ENCODE measurements around the gene GJA3.
"Not testable (repeated sequence)": the region's sequence is repeated elsewhere in the genome, so short reads cannot be mapped to it uniquely, and the experiment has no call there.

Gene GJA3

DNA sequence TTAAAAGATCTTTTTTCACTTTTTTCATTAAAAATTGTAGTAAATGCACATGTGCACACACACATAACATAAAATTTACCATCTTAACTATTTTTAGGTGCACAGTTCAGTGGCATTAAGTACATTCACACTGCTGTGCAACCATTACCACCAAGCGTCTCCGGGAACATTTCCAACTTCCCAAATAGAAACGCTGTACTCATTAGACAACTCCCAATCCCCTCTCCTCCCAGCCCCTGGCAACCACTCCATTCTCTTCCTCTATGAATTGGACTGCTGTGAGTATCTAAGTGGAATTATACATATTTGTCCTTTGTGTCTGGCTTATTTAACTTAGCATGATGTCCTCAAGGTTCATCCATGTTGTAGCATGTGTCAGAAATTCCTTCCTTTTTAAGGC lies 20.3 kb upstream of the GJA3 start:
- DNase-seq: no peak

DNA sequence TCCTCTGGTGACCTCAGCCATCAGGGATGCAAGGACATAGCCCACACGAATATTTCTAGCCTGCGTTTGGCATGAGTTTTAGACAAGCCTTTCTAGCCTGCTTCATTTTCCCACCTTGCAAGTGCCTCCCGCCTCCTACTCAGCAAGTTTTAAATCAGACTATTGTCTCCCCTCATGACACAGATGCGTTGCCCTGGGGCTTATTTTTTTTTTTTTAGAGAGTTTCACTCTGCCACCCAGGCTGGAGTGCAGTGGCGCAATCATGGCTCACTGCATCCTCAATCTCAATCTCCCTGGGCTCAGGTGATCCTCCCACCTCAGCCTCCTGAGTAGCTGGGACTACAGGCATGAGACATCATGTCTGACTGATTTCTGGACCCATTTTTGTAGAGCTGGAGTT lies 17.3 kb upstream of the GJA3 start:
- no peak for DNase-seq

DNA sequence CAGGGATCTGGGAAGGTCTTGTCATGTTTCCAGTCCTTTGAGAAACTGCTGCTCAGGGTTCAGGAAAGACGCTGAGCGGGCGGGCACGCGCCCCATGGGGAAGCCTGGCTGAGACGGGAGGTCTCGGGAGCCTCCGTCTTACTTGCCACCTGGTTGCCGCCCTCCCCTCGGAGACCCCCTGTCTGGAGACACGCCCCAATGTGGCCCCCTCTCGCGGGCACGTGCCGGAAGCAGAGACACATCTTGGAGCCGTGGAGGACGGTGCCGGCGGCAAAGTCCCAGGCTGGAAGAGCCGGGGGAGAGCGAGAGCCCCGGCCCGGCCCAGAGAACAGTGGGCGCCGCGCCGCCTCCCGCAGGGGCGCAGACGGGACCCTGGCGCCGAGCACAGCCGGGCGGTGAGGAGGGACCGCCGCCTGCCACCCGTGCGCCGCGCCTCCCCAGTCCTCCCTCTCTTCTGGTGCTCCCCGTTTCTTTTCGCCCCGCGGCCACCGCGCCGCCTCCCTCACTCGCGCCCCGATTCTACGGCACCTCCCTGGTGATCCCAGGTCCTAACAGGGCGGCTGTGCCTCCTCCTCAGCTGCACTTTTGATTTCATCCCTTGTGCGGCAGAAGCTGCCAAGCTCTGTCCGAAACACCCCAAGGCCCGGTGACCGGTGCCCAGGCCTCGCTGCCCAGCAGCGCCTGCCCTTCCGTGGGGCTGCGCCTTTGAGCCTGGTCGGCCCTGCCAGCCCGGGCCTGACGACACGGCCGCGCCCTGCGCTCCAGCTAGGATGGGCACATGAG lies 16.4 kb upstream of the GJA3 start:
- DNase-seq: no peak

DNA sequence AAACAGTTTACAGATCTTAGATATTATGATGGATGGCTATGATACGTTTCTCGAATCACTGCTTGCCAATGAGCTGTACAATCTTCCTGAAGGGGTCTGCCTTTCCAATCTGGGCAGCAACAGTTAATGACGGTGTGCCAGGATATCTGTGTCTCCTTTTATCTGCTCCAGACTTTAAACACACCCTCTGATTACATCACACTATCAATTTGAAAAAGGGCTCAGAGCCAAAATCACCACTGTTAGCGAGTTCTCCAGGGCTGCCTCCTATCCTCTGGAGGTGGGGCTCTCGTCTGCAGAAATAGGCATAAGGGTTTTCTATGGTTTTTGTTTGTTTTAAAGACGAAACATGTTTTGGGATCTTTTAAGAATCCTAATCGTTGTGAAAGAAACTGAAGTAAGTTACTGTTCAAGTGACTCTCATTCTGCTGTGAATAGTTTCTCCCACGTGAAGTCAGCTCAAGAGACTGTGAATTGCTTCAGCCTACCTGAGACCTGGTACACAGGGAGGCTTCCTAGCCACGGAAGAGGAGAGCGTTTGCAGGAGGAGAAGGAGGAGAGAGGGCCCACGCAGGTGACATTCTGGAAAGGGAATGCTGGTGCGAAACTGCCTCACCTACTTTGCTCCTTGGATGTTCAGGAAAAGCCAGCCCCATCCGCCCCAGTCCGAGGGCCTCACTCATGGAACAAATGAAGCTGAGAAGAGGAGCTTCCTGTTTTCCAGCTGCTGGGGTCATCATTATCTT lies 15.2 kb upstream of the GJA3 start:
- no peak for DNase-seq

DNA sequence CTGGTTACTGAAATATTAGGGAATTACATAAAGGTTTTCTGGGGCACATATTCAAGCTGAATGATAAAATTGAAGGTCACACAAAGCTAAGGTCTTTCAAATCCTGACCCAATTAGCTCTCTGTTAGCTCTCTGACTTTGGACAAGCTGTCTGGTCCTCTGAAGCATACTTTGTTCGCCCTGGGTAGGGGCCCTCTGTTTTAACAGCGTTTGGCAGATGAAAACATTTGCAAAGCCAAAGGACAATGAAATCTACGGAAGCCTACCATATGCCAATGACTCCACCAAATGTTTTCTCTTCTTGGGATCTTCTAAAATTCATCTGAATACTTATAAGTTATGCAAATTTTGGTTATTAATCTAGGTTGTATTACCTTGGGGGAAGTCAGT lies 14.5 kb upstream of the GJA3 start:
- DNase-seq: no peak

DNA sequence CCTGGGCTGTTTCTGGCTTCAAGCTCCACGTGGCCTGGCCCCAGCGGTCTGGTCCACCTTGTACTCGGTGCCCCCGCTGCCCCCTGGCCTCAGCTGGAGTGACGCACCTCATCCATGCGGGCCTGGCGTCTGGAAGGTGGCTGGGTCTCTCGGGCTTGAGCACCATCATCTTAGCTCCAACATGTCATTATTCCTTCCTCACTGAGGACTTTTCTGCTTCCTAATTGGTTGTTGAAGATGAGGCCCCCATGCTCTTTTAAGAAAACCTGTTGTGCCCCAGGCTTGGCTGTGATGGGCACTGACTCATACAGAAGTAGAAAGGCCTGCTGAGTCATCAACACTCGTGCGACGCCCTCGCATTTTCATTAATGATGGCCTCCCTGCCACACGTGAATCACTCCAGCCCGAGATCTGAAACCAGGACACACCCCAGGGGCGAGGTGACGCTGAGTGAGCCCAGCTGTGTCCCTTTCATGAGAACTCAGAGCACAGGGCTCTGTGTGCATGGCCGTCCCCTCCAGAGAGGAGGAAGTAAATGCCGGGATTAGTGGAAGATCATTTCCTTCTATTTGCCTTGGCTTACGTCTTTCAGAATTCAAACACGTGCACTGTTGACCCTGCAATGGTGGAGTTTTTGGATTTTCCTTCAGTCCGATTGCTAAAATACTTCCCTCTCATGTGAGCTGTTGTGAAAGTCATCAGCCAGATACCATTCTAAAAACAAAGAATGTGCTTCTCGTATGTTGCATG lies 14.0 kb upstream of the GJA3 start:
- DNase-seq: peak; percentile 35

DNA sequence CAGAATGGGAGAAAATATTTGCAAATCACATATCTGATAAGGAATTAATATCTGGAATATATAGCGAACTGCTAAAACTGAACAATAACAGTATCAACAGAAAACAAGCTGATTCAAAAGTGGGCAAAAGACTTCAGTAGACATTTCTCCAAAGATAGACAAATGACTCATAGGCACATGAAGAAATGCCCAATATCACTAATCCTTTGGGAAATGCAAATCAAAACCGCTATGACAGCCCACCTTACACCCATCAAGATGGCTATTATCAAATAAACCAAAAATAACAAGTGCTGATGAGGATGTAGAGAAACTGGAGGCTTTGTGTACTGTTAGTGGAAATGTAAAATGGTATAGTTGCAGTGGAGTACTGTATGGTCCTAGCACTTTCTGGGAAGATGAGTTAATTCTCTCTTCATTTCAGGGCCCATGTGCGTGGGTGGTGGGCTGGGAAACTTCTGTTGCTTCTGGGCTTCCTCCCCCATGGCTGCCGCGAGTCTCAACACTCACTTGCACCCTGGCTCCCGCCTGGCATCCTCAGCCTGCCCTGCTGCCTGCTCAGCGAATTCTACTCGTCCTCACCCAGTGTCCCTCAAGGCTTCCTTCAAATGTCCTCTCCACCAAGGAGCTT lies 12.4 kb upstream of the GJA3 start:
- DNase-seq: no peak

DNA sequence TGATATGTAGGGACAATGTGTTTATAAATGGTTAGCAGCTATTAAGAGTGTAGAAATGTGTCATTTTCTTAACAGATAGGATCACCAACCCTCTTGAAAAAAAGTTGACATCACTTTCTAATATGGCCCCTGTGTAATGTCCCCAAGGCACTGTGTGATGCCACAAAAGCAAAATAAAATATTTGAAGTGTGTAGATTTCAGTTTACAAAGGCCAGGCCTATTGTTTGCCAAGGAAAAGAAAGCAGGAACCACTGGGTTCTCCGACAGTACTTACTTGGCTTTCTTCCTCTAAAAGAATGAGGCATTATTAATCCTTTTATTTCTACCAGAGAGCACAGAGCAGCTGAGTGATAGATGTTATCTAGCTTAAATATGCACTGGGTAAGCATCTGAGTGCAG lies 10.5 kb upstream of the GJA3 start:
- DNase-seq: no peak

DNA sequence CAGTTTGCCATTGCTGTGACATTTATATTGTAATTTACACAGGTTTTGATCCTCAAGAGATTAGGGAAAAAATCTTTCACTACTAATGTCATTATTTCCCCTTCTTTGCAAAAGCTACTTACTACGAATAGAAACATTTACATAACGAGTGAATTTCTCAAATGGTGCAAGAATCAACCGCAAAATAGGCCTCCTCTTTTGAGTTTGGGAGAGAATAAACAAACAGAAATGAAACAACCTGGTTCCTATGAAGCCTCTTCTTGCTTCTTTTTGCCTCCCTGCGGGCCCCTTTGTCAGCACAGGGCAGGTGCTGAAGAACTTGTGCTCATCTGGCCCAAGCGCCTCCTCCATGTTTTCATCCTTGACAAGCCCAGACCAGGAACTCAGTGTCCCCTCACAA lies 10.1 kb upstream of the GJA3 start:
- no peak for DNase-seq

DNA sequence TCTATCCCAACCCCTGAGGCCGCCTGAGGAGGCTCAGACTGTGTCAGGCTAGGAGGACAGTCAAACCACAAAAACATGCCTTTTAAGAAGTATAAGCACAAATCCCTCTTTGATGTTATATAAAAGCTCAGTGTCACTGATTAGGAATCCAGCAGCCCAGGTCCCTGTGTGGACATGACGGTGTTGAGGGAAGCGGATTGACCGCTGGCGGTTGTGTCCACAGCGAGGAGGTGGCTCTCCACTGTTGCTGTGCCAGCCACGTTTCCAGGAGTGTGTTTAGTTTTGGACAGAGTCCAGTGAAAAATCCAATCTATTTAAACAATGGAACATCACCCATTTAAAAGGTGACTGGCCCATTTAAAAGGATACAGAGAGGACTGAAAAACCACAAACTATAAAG lies 7.5 kb upstream of the GJA3 start:
- DNase-seq: no peak

DNA sequence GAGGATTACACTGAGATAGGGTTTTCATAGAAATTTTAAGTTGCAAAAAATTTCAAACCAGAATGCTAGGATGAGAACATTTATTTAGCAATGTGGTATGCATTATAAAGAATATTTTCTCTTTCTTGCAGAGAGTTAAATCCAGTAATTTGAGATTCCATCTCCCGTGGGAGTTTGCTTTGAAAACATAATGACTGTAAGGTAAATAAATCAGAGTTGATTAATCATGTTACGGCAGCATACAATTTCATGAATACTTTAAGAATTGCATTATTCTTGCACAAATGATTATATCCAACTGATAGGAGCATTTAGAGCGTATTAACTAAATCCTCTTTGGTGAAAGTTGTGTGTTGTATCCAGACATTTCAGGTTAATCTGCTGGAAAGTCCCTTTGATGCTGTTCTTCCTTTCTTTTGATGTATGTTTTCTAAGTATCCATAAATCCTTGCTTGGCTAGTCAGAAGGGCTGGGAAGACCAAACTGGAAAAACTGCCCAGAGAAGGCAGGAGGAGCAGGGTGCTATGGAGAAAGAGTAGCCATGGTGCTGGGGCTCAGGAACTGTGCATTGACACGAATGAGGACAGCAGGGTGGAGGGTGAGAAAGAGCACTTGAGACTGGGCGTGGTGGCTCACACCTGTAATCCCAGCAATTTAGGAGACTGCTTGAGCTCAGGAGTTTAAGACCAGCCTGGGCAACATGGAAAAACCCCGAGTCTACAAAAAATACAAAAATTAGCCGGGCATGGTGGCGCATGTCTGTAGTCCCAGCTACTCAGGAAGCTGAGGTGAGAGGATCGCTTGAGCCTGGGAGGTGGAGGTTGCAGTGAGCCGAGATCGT lies 4.8 kb upstream of the GJA3 start:
- no peak for DNase-seq

DNA sequence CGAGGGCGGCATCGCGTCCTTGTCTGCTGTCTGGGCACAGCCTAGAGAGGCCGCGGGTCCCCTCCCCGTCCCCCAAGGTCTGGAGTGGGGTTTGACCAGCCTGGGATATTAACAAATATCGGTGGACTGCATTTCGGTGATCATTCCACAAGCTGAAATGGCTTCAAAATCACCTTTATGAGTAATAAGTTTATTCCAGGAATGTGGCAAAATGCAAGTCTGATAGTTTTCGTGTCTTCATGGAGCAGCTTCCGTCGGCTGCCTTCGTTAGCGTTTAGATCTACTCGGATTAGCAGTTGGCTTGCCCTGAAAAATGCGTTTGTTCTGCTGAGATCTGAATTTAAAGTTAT lies 1.1 kb upstream of the GJA3 start:
- no peak for DNase-seq

DNA sequence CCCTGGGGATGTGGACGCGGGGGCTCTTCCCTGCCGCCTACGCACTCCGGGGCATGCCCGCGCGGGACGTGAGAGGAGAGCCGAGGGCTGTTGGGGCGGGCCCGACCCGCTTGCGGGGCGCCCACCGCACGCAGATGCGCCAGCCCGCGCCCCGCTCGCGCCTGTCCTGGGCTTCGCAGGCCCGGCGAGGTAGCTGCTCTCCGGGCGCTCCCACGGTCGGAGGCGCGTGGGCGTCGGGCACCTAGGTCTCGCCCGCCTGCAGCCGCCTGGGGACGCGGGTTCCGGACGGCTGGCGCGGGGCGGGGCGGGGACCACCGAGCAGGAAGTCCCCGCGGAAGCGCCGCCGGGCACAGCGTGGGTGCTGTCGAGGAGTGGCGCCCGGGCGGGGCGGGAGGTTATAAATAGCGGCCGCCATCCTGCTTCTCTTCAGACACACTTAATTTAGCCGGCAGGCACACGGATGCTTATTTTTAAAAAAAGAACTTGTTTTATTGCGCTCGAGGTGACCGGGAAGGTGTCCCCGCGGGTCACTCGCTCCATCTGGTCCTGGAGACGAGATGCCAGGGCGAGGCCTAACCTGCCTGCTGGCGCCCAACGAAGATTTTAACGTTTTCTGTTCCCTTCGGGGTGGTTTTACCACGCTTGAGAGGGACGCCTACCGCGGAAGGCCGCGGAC lies 561 bp upstream of the GJA3 start:
- DNase-seq: peak; percentile 59

DNA sequence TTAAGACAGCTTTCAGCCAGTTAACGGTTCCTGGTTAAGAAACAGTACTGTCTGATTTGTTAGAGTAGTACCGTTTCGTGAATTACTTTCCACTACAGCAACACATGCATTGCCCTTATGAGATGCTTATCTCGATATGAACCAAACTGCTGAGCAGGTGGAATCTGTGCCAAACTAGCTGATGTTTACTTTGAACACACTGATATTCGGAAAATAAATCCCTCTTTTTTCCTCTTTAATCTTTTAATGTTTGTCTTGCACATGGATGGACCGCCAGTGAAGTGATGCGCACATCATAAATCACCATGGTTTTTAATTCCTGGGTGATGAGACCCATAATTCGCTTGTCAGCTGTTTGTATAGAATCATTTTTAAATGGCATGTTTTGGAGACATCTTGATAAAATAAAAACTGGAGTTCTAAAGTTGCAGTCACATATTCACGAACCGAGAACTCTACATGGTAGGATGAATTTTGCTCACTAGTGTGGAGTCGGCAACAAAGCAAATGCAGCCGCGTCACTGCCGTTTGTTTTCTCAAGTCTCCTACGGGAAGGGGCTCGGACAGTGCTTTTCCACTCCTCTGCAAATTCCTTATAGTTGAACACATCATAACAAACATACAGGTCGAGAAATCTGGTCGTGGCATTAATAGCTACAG lies 1.1 kb downstream of the GJA3 start:
- peak; percentile 15 for DNase-seq

DNA sequence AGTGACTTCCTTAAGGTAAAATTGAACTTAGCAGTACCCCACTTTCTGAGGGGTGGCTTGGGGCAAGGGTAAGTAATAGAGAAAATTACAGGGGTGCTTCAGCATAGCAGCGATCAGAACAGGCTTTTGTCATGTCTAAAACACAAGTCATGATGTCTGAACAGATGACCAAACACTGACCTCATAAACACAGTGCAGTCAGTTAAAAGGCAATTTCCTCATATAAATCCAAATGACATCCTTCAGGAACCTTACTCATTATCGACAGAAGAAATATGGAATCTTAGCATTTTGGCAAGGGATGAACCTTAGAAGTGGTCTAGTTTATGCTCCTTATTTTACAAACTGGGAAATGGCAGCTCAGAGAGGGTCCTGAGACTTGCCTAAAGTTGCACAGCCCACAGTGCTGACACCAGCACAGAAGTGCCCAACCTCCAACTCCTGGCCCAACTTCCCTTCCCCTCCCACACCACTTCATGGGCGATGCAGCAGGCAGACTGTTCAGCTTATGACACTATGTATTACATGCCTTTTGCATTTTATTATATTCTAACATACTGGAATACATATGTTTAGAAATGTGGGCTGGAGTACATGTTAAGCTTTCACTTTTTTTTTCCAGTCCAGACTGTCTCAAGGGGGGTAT lies 3.6 kb downstream of the GJA3 start:
- no peak for DNase-seq

DNA sequence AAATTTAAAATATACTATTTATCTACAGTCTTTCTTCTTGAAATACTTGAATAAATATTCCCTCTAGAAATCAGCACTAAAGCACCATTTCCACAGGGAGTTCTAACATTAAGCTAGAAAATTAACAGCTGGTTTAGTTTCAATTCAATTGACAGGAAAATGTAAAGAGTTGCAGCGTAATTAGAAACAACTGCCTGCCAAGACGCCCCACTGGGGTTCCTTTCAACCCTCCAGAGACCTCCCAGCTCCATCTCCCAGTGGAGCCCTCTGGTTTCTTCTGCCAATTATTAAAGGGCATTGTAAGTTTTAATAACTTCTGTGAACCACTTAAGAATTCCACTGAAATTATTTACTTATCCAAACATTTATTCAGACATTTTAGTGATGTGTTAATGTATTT lies 4.2 kb downstream of the GJA3 start:
- DNase-seq: no peak

DNA sequence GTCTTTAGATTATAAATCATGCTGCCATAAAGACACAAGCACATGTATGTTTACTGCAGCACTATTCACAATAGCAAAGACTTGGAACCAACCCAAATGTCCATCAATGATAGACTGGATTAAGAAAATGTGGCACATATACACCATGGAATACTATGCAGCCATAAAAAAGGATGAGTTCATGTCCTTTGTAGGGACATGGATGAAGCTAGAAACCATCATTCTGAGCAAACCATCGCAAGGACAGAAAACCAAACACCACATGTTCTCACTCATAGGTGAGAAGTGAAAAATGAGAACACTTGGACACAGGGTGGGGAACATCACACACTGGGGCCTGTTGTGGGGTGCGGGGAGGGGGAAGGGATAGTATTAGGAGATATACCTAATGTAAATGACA lies 7.6 kb downstream of the GJA3 start:
- DNase-seq: not testable (repeated sequence)

DNA sequence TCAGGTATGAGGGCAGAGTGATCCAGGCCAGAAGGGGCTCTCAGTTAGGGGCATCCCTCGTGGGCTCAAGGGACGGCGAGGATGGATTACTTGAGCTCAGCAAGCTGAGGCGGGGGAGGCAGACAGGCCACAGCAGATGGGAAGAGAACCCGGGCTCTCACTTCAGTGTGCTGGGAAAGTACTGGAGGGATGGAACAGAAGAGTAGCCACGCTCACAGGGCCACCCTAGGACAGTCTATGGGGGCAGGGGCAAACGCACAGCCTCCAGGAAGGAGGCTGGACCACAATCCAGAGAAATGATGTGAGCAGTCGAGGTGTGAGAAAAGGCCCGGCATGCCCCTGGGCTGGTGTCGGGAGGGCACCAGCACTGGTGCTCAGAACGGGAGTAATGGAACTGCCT lies 9.2 kb downstream of the GJA3 start:
- DNase-seq: no peak

DNA sequence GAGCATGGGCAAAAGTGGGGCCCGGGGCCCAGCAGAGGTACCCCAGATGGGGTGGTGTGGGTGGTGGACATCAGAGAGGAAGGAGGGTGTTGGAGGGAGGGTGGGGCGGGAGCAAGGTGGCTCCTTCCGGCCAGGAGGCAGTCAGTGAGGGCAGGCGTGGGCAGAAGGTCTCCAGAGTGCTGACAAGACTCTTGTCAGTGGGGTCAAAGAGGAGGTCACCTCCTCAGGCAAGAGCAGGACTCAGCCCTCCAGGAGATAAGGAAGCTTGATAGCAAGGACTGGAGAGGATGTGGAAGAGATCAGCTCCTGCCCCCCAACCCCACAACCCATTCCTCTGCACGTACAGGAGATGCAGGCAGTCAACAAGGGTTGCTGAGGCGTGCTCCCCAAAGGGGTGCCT lies 9.8 kb downstream of the GJA3 start:
- DNase-seq: no peak

DNA sequence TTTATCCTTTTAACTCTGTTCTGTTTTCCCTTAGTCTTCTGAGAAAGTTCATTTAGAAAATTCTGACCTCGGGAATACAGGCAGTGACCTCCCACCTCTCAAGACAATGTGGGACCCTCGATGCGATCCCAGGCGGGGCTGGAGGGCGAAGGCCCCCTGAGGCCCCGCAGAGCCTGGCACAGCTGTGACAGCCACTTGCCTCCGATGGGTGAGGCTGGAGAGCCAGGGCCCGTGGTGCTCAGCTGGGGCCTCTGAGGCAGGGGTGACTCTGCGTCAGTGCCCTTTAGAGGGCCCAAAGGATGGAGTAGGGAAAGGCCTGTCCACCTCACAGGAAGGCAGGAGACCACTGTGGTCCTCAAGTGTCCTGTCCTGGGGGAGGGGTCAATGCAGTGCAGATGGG lies 10.3 kb downstream of the GJA3 start:
- DNase-seq: no peak

DNA sequence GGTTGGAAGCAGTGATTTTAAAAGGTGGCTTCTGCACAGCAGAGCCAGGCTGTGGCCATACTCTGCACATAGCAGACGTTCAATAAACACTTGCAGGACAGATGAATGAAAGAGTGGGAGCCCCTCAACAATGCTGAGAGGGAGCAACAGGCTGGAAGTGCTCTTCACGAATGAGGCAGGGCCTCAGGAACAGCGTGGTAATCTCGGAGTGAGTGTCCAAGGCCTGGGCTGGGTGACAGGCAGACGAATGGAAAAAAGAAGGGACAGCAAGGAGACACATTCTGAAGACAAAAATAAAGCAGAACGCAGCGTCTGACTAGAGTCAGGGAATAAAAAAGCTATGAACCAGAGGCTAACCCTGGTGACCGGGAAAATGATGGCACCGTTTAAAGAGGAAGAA lies 11.1 kb downstream of the GJA3 start:
- DNase-seq: no peak

All from CD4-positive, alpha-beta T cell treated with Interleukin-17A for 1 hour (primary cell).